GM12878 (cell line): ENCODE results near the gene NCKAP5. TPM values are rescaled to one million over a fixed set of nuclear protein-coding genes. Genes with fewer than 3 reads are reported as not detected.

Experiments used
- ATAC-seq: fragments of 200-7000 bp; cut with Tn5 transposase; 3 replicates; pipeline ENCODE4 v1.9.1; 2020; ENCODE audit warnings: mild to moderate bottlenecking, moderate library complexity
- BruUV-seq: library from RNA; stranded (reverse); fragments of 400-500 nt; replicated peaks from 2 replicates; lab custom pipeline; 2021; lab: Mats Ljungman, UMichigan
- CTCF ChIA-PET: fragments of 300-600 bp; sonication (Branson Sonifier 250); formaldehyde crosslinking; extraction: SDS; loops from one replicate; lab custom pipeline; 2021; ENCODE audit warnings: inconsistent platforms; lab: Yijun Ruan, JAX
- POLR2A ChIA-PET: fragments of 350-600 bp; formaldehyde crosslinking; extraction: SDS; loops from one replicate; lab custom pipeline; 2021; ENCODE audit warnings: inconsistent platforms; lab: Charles Lee
- RAD21 ChIA-PET: fragments of 300-600 bp; sonication (Branson Sonifier 250); formaldehyde crosslinking; loops from one replicate; lab custom pipeline; 2023; ENCODE audit warnings: antibody characterized with exemption; ENCODE audit not compliant: unreplicated experiment; lab: Charles Lee
- SMC1A ChIA-PET: fragments of 300-600 bp; sonication (Branson Sonifier 250); formaldehyde crosslinking; loops from one replicate; lab custom pipeline; 2023; ENCODE audit not compliant: unreplicated experiment, uncharacterized antibody; lab: Charles Lee
- DNase-seq: peaks from one replicate; pipeline ENCODE4 v3.0.0-alpha.2; 2011; ENCODE audit warnings: low read depth, low spot score
- FAIRE-seq: peaks from 3 replicates; lab custom pipeline; 2011; peaks lifted over from hg19 to GRCh38; lab: Jason Lieb, UNC
- H2AFZ ChIP-seq: 2 replicates; pipeline ENCODE4 v1.6.0; 2011; ENCODE audit warnings: low read depth, low read length, control low read depth; ENCODE audit not compliant: control insufficient read depth
- H3K27ac ChIP-seq: 2 replicates; pipeline ENCODE4 v1.5.1; 2011; ENCODE audit warnings: control low read depth; ENCODE audit not compliant: control insufficient read depth, insufficient read depth
- H3K27me3 ChIP-seq, 2 experiments: replicated peaks in 1 of 2; 2 replicates each; pipeline versions ENCODE4 v1.6.0 to v1.6.1; 2011; ENCODE audit warnings: low read length in 1 of 2; ENCODE audit not compliant: control insufficient read depth in 2 of 2, insufficient read depth in 2 of 2
- H3K36me3 ChIP-seq, 2 experiments: 2 replicates each; pipeline ENCODE4 v1.5.1; 2011; ENCODE audit warnings: low read length in 1 of 2; ENCODE audit not compliant: control insufficient read depth in 2 of 2, insufficient read depth in 2 of 2
- H3K4me1 ChIP-seq: 2 replicates; pipeline ENCODE4 v1.6.1; 2011; ENCODE audit warnings: mild to moderate bottlenecking, low read length, moderate library complexity, mixed read lengths; ENCODE audit not compliant: control insufficient read depth, insufficient read depth
- H3K4me2 ChIP-seq: 2 replicates; pipeline ENCODE4 v1.6.0; 2011; ENCODE audit warnings: control low read depth; ENCODE audit not compliant: control insufficient read depth, insufficient read depth
- H3K4me3 ChIP-seq: fragments of 200-600 bp; sonication (generic); 2 replicates; pipeline ENCODE4 v1.5.1; 2016
- H3K79me2 ChIP-seq: 2 replicates; pipeline ENCODE4 v1.6.0; 2011; ENCODE audit warnings: low read length; ENCODE audit not compliant: control insufficient read depth, insufficient read depth
- H3K9ac ChIP-seq: 2 replicates; pipeline ENCODE4 v1.8.0; 2011; ENCODE audit warnings: low read length, control low read depth, mixed read lengths; ENCODE audit not compliant: control insufficient read depth, insufficient read depth
- H3K9me3 ChIP-seq: replicated peaks from 3 replicates; pipeline ENCODE4 v1.5.1; 2011; ENCODE audit warnings: mild to moderate bottlenecking, low read length; ENCODE audit not compliant: control insufficient read depth, insufficient read depth
- H4K20me1 ChIP-seq: 2 replicates; pipeline ENCODE4 v1.6.0; 2011; ENCODE audit not compliant: control insufficient read depth, insufficient read depth
- CHD1 ChIP-seq: IDR thresholded peaks from 2 replicates; pipeline ENCODE4 v1.6.1; 2012; ENCODE audit warnings: low read depth, low read length, improper control_type of control experiment
- CREM ChIP-seq: IDR thresholded peaks from 2 replicates; pipeline ENCODE4 v1.6.1; 2014; ENCODE audit warnings: antibody characterized with exemption, low read depth
- CTCF ChIP-seq, 3 experiments: IDR thresholded peaks in 2 of 3; conservative IDR thresholded peaks in 1 of 3; 2 replicates each; pipeline ENCODE4 v1.5.1; 2011; ENCODE audit warnings: low read depth in 3 of 3, low read length in 3 of 3, mild to moderate bottlenecking in 3 of 3, control low read depth in 2 of 3, moderate library complexity in 2 of 3, inconsistent platforms in 1 of 3, mixed read lengths in 1 of 3; ENCODE audit not compliant: control insufficient read depth in 2 of 3, insufficient read depth in 1 of 3; ENCODE audit errors: extremely low read depth in 1 of 3
- HCFC1 ChIP-seq: fragments of 150-350 bp; IDR thresholded peaks from 2 replicates; pipeline ENCODE4 v1.6.1; 2014; ENCODE audit warnings: low read length
- IKZF1 ChIP-seq: fragments of 450-650 bp; conservative IDR thresholded peaks from 2 replicates; pipeline ENCODE4 v1.6.1; 2017; ENCODE audit warnings: antibody characterized with exemption, mild to moderate bottlenecking
- USF2 ChIP-seq: IDR thresholded peaks from 2 replicates; pipeline ENCODE4 v1.6.1; 2011; ENCODE audit warnings: low read depth, low read length, improper control_type of control experiment, borderline replicate concordance
- WRNIP1 ChIP-seq: IDR thresholded peaks from 2 replicates; pipeline ENCODE4 v1.6.1; 2011; ENCODE audit warnings: low read depth, low read length, improper control_type of control experiment, borderline replicate concordance
- ZBTB40 ChIP-seq: fragments of 450-650 bp; IDR thresholded peaks from 2 replicates; pipeline ENCODE4 v1.6.1; 2016; ENCODE audit warnings: mild to moderate bottlenecking, moderate library complexity, borderline replicate concordance
- WGBS: methylation state at CpG from one replicate; pipeline ENCODE4 v1.1.6; 2016; ENCODE audit warnings: low lambda C conversion rate; ENCODE audit not compliant: insufficient replicate concordance, insufficient coverage; ENCODE audit errors: missing lambda C conversion rate; 5-methylcytosine and 5-hydroxymethylcytosine counted together
- in situ Hi-C: fragments of 300-500 bp; cut with MboI; formaldehyde crosslinking; loops from 9 replicates; pipeline ENCODE4 v1.14.3; 2018; ENCODE audit warnings: mixed read lengths
- intact Hi-C: fragments of 100-400 bp; cut with micrococcal nuclease; formaldehyde crosslinking; loops from one replicate; pipeline ENCODE4 v1.14.2; 2022; ENCODE audit not compliant: unreplicated experiment
- polyA plus RNA-seq, 11 experiments: library from polyadenylated mRNA; depleted of rRNA in 4 of 11; unstranded in 6 of 11; stranded (reverse) in 5 of 11; fragments of >200 nt; fragmentation: Nextera tagmentation in 4 of 11; fragmentation: Illumina TruSeq in 1 of 11; extraction: Ambion mirVana in 4 of 11; extraction: Trizol in 1 of 11; gene quantifications; 1 replicate in 1 of 11; 2 replicates in 10 of 11; pipeline versions ENCODE4 v1.2.1 to v1.2.3, GENCODE V29; 2011 to 2016; ENCODE audit warnings: inconsistent platforms in 2 of 11, missing spikeins in 2 of 11, low read depth in 1 of 11
- total RNA-seq, 4 experiments: library from RNA; depleted of rRNA in 3 of 4; stranded (reverse); fragments of >200 nt in 3 of 4; fragmentation: Illumina TruSeq in 1 of 4; extraction: Trizol in 1 of 4; gene quantifications; 2 replicates each; pipeline versions ENCODE4 v1.2.1 to v1.2.3, GENCODE V29; 2013 to 2021

NCKAP5 gene
- total and polyA plus RNA-seq, 10 of the 15 experiments (the other 5 are each of a cell fraction or from before 2014, with no cell fraction given) = 0.06 to 0.44 (median 0.16) TPM

- H3K36me3 ChIP-seq = no peaks in the 10 kb centered on the region
- no peaks in the 10 kb centered on the region for H3K9me3 ChIP-seq
- SMC1A ChIA-PET = interaction anchor here (0.8 to 5.4 kb wide), 12 partner anchors 9 to 314 kb away, joined by 3 to 65 read pairs (median 5); no protein-coding TSS in a partner anchor
- BruUV-seq = no TSS peak
- POLR2A ChIA-PET = interaction anchor here (0.5 to 1.1 kb wide), 3 partner anchors 13 to 56 kb away, joined by 3 read pairs; no protein-coding TSS in a partner anchor
- no peak overlapping the region for H3K4me3 ChIP-seq
- CTCF ChIA-PET = interaction anchor here (1.0 to 2.2 kb wide), 4 partner anchors 10 to 16 kb away, joined by 3 to 13 read pairs (median 4); no protein-coding TSS in a partner anchor
- H3K27ac ChIP-seq = no peak overlapping the region
- in situ Hi-C loops = no loop called here
- no peaks in the 10 kb centered on the region for H3K4me1 ChIP-seq
- intact Hi-C loops = no loop called here
- FAIRE-seq (no peak), DNase-seq (no peak), ATAC-seq (peak; percentile 68)
- no peak overlapping the region for H2AFZ ChIP-seq
- 34% methylated on average over 8 of the region's 8 CpGs for WGBS
- TF ChIP-seq WRNIP1 = no peak
- TF ChIP-seq CHD1 = no peak
- TF ChIP-seq CREM = no peak
- TF ChIP-seq HCFC1 = no peak
- TF ChIP-seq IKZF1 = peak; percentile 37; the same call in 1 of the 2 replicates
- no peak for TF ChIP-seq USF2
- TF ChIP-seq ZBTB40 = no peak
- TF ChIP-seq CTCF (IDR thresholded peaks at IDR 0.05 in 2 of 3, conservative IDR thresholded peaks at IDR 0.05 in 1 of 3; ENCODE audit: control insufficient read depth in 2 of 3, extremely low read depth in 1 of 3, insufficient read depth in 1 of 3, low read depth in 3 of 3, low read length in 3 of 3) = no peak
- no peak overlapping the region for H3K4me2 ChIP-seq
- no peak overlapping the region for H3K9ac ChIP-seq
- no peaks in the 10 kb centered on the region for H4K20me1 ChIP-seq
- no peaks in the 10 kb centered on the region for H3K79me2 ChIP-seq
- RAD21 ChIA-PET = interaction anchor here (0.6 to 1.6 kb wide), 6 partner anchors 11 to 151 kb away, joined by 3 to 4 read pairs (median 4); no protein-coding TSS in a partner anchor
- H3K27me3 ChIP-seq = no peaks in the 10 kb centered on the region
These were observed 576.7 kb downstream of the NCKAP5 start for GRCh38 chr2:132991471-132992045.
